ENCODE results near the gene PLCH2. TPM values are rescaled to one million over a fixed set of nuclear protein-coding genes. Genes with fewer than 3 reads are reported as not detected.
"Not testable (repeated sequence)": the region's sequence is repeated elsewhere in the genome, so short reads cannot be mapped to it uniquely, and the experiment has no call there.

PLCH2 gene
- total RNA-seq, 1 experiment from 2014 or later = 0.27 TPM

DNA sequence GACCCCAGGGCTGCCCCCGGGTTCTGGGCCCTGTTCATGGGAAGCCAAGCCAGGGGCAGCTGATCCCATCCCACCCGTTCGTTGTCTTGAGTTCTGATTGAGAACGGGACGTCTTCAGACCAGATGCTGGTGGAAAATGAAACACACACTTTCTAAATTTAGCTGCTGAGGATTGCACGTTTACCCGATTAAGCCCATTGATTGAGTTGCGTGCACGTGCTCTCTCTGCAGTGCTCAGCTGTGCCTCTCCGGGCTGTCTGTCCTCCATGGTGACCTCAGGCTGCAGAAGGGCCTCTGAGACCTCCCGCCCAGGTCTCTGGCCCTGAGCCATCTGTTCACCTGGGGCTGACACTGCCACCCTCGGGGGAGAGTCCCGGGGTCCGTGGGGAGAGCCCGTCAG, 36.7 kb upstream of the PLCH2 start:
- intact Hi-C loops (cut with micrococcal nuclease; ENCODE audit: unreplicated experiment) = no loop called here
- DNase-seq = no peak
- H3K9me3 Mint-ChIP-seq (ENCODE audit: unreplicated experiment) = no peaks in the 10 kb centered on the region
- H3K36me3 Mint-ChIP-seq (ENCODE audit: insufficient read depth, unreplicated experiment) = no peaks in the 10 kb centered on the region
- peaks cover 12% of the 10 kb centered on the region for H3K27me3 Mint-ChIP-seq (ENCODE audit: insufficient read depth, unreplicated experiment)
- peaks cover 3% of the 10 kb centered on the region; the same call in 1 of the 2 replicates for H3K27me3 ChIP-seq (replicated peaks; ENCODE audit: control insufficient read depth, insufficient read depth, low read length)
- BruUV-seq (replicated peaks) = no TSS peak
- ChIA-PET CTCF (no interaction called here), POLR2A (no interaction called here)
- no peak overlapping the region for H3K4me3 ChIP-seq (ENCODE audit: low read depth, low read length)
- H3K9me3 ChIP-seq = no peaks in the 10 kb centered on the region
- H3K4me1 ChIP-seq = no peaks in the 10 kb centered on the region
- H3K36me3 ChIP-seq (ENCODE audit: control insufficient read depth, insufficient read depth, low read length) = no peaks in the 10 kb centered on the region
- H3K27ac Mint-ChIP-seq (ENCODE audit: unreplicated experiment) = no peak overlapping the region
- TF ChIP-seq, protein P1, sequence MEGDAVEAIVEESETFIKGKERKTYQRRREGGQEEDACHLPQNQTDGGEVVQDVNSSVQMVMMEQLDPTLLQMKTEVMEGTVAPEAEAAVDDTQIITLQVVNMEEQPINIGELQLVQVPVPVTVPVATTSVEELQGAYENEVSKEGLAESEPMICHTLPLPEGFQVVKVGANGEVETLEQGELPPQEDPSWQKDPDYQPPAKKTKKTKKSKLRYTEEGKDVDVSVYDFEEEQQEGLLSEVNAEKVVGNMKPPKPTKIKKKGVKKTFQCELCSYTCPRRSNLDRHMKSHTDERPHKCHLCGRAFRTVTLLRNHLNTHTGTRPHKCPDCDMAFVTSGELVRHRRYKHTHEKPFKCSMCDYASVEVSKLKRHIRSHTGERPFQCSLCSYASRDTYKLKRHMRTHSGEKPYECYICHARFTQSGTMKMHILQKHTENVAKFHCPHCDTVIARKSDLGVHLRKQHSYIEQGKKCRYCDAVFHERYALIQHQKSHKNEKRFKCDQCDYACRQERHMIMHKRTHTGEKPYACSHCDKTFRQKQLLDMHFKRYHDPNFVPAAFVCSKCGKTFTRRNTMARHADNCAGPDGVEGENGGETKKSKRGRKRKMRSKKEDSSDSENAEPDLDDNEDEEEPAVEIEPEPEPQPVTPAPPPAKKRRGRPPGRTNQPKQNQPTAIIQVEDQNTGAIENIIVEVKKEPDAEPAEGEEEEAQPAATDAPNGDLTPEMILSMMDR (IDR thresholded peaks at IDR 0.05; ENCODE audit: insufficient read depth in 1 of 2, low read depth in 1 of 2, low read length in 1 of 2, severe bottlenecking in 1 of 2, unreplicated experiment in 1 of 2) = no peak
- H3K4me3 Mint-ChIP-seq (ENCODE audit: unreplicated experiment) = no peak overlapping the region
- H3K4me1 Mint-ChIP-seq (ENCODE audit: low read depth, unreplicated experiment) = no peaks in the 10 kb centered on the region

DNA sequence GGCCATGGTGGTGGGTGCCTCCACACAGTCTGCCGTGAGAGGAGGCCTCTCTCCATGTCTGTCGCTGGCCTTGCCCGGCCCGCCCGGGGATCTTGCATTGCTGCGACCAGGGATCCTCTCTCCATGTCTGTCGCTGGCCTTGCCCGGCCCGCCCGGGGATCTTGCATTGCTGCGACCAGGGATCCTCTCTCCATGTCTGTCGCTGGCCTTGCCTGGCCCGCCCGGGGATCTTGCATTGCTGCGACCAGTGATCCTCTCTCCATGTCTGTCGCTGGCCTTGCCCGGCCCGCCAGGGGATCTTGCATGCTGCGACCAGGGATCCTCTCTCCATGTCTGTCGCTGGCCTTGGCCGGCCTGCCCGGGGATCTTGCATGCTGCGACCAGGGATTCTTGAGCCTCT, 35.7 kb upstream of the PLCH2 start:
- H3K4me1 Mint-ChIP-seq (ENCODE audit: low read depth, unreplicated experiment); H3K36me3 ChIP-seq (ENCODE audit: control insufficient read depth, insufficient read depth, low read length); CTCF ChIA-PET; H3K4me3 ChIP-seq (ENCODE audit: low read depth, low read length); H3K27ac Mint-ChIP-seq (ENCODE audit: unreplicated experiment); H3K9me3 Mint-ChIP-seq (ENCODE audit: unreplicated experiment); intact Hi-C loops (cut with micrococcal nuclease; ENCODE audit: unreplicated experiment); H3K4me1 ChIP-seq; H3K4me3 Mint-ChIP-seq (ENCODE audit: unreplicated experiment); DNase-seq; H3K36me3 Mint-ChIP-seq (ENCODE audit: insufficient read depth, unreplicated experiment); H3K27me3 ChIP-seq (replicated peaks; ENCODE audit: control insufficient read depth, insufficient read depth, low read length); POLR2A ChIA-PET; H3K9me3 ChIP-seq; BruUV-seq (replicated peaks): not testable (repeated sequence)
- H3K27me3 Mint-ChIP-seq (ENCODE audit: insufficient read depth, unreplicated experiment) = peaks cover 15% of the 10 kb centered on the region

DNA sequence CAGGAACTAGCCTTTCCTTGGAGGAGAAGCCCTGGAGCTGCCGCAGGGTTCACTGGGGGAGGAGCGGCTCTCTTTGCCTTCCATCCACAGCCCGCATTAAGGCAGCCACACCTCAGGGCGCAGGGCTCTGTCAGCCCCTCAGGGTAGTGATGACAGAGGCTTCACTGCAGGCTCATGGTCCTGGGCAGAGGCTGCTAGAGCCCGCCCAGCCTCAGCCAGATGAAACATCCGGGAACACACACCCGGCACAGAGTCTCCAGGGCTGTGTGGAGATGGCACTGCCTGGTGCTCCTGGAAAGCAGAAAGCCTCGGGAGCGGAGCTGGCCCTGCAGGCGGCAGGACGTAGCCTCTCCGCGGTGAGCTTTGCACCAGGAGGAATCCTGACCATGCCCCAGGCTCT, 34.3 kb upstream of the PLCH2 start:
- no peak overlapping the region for H3K4me3 ChIP-seq (ENCODE audit: low read depth, low read length)
- Mint-ChIP-seq H3K9me3 (ENCODE audit: unreplicated experiment) (no peaks in the 10 kb centered on the region), H3K27me3 (ENCODE audit: insufficient read depth, unreplicated experiment) (peaks cover 13% of the 10 kb centered on the region), H3K27ac (ENCODE audit: unreplicated experiment) (no peak overlapping the region), H3K4me1 (ENCODE audit: low read depth, unreplicated experiment) (no peaks in the 10 kb centered on the region), H3K36me3 (ENCODE audit: insufficient read depth, unreplicated experiment) (no peaks in the 10 kb centered on the region), H3K4me3 (ENCODE audit: unreplicated experiment) (no peak overlapping the region)
- no peaks in the 10 kb centered on the region for H3K4me1 ChIP-seq
- H3K9me3 ChIP-seq = no peaks in the 10 kb centered on the region
- H3K27me3 ChIP-seq (replicated peaks; ENCODE audit: control insufficient read depth, insufficient read depth, low read length) = peaks cover 3% of the 10 kb centered on the region
- TF ChIP-seq, protein P1 (IDR thresholded peaks at IDR 0.05; ENCODE audit: insufficient read depth in 1 of 2, low read depth in 1 of 2, low read length in 1 of 2, severe bottlenecking in 1 of 2, unreplicated experiment in 1 of 2) = no peak
- no TSS peak for BruUV-seq (replicated peaks)
- POLR2A ChIA-PET = no interaction called here
- no peaks in the 10 kb centered on the region for H3K36me3 ChIP-seq (ENCODE audit: control insufficient read depth, insufficient read depth, low read length)
- intact Hi-C loops (cut with micrococcal nuclease; ENCODE audit: unreplicated experiment) = no loop called here
- CTCF ChIA-PET = no interaction called here
- DNase-seq = no peak

DNA sequence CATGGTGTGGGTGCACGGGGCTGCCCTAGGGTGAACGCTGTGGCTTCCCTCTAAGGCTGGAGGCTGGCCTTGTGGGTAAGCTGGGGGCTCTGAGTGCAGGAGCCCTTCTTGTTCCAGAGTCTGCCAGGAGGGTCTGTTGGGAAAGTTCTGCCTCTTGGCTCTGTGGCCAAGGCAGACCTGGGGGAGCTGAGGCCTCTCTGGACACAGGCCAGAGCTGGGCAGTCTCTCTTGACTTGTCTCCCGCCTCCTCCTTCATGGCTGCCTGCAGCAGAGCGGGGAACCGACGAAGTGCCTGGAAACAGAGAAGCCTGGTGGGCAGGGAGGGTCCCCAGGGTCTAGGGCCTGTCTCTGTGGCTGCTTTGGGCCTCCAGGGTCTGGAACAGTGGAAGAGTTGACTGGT, 33.4 kb upstream of the PLCH2 start:
- CTCF ChIA-PET = interaction anchor here (0.6 kb wide), 1 partner anchor 72 kb away, joined by 3 read pairs; no protein-coding TSS in a partner anchor
- no peaks in the 10 kb centered on the region for H3K4me1 ChIP-seq

More for the DNA sequence above, 33.4 kb upstream of the PLCH2 start:
- no peak overlapping the region for H3K4me3 Mint-ChIP-seq (ENCODE audit: unreplicated experiment)
- Histone ChIP-seq H3K36me3 (ENCODE audit: control insufficient read depth, insufficient read depth, low read length) (no peaks in the 10 kb centered on the region), H3K27me3 (replicated peaks; ENCODE audit: control insufficient read depth, insufficient read depth, low read length) (peaks cover 3% of the 10 kb centered on the region), H3K4me3 (ENCODE audit: low read depth, low read length) (no peak overlapping the region), H3K9me3 (no peaks in the 10 kb centered on the region)
- H3K27me3 Mint-ChIP-seq (ENCODE audit: insufficient read depth, unreplicated experiment) = peaks cover 10% of the 10 kb centered on the region
- TF ChIP-seq, protein P1 (IDR thresholded peaks at IDR 0.05; ENCODE audit: insufficient read depth in 1 of 2, low read depth in 1 of 2, low read length in 1 of 2, severe bottlenecking in 1 of 2, unreplicated experiment in 1 of 2) = no peak
- intact Hi-C loops (cut with micrococcal nuclease; ENCODE audit: unreplicated experiment) = no loop called here
- BruUV-seq (replicated peaks) = no TSS peak
- POLR2A ChIA-PET = no interaction called here
- no peak overlapping the region for H3K27ac Mint-ChIP-seq (ENCODE audit: unreplicated experiment)
- no peak for DNase-seq
- H3K36me3 Mint-ChIP-seq (ENCODE audit: insufficient read depth, unreplicated experiment) = no peaks in the 10 kb centered on the region
- no peaks in the 10 kb centered on the region for H3K4me1 Mint-ChIP-seq (ENCODE audit: low read depth, unreplicated experiment)
- H3K9me3 Mint-ChIP-seq (ENCODE audit: unreplicated experiment) = no peaks in the 10 kb centered on the region
